Loucy (cell line): Measurements from ENCODE around the gene RPS5.

Experiments
- EZH2phosphoT487 ChIP-seq: fragments of 200-600 bp; IDR thresholded peaks from 2 replicates; pipeline ENCODE4 v1.6.1; 2018; ENCODE audit warnings: antibody characterized with exemption, mild to moderate bottlenecking, moderate library complexity, borderline replicate concordance
- TF ChIP-seq, protein P1 (sequence below): fragments of 200-600 bp; sonication (generic); conservative IDR thresholded peaks from 2 replicates; pipeline ENCODE4 v1.5.1; 2014; ENCODE audit warnings: mild to moderate bottlenecking, antibody characterized with exemption, low read length

DNA sequence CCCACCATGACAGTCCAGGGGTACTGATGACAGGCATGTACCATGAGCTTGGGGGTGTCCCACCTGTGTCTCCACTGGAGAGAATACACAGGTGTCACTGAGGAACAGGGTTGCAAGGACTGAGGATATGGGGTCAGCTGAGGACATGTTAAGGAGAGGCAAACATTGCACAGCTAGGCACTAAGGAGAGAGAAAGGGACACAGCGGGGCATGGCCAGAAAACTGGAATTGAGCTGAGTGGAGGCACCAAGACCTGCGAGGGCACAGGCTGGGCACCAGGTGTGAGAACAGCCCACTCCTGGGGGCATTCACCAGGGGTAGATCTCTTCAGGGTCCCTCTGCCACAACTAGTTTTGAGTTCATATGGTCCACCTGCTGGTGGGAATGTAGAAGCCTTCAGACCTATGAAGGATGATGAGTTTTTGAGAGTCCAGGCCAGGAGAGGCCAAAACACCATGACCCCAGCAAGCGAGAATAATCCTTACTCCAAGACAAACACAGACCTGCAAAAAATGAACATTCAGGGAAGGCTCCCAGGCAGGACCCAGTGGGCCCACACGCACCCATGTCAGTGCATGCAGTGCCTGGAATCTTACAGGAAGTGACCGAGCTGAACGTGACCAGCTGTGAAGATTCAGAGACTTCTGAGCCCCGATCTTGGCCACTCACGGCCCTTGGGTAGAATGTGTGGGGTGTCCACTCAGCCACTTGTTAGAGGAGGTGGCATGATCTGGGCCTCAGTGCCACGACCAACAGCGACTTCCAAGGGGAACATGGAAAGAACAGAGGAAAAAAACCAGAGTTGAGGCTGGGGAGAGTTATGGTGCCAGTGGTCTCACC lies 20.0 kb downstream of the RPS5 start:
- TF ChIP-seq, protein P1, sequence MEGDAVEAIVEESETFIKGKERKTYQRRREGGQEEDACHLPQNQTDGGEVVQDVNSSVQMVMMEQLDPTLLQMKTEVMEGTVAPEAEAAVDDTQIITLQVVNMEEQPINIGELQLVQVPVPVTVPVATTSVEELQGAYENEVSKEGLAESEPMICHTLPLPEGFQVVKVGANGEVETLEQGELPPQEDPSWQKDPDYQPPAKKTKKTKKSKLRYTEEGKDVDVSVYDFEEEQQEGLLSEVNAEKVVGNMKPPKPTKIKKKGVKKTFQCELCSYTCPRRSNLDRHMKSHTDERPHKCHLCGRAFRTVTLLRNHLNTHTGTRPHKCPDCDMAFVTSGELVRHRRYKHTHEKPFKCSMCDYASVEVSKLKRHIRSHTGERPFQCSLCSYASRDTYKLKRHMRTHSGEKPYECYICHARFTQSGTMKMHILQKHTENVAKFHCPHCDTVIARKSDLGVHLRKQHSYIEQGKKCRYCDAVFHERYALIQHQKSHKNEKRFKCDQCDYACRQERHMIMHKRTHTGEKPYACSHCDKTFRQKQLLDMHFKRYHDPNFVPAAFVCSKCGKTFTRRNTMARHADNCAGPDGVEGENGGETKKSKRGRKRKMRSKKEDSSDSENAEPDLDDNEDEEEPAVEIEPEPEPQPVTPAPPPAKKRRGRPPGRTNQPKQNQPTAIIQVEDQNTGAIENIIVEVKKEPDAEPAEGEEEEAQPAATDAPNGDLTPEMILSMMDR: peak; percentile 51
- TF ChIP-seq EZH2phosphoT487: no peak
